ENCODE results near the gene VAMP1.
"Not testable (repeated sequence)": the region's sequence is repeated elsewhere in the genome, so short reads cannot be mapped to it uniquely, and the experiment has no call there.

VAMP1 gene

DNA sequence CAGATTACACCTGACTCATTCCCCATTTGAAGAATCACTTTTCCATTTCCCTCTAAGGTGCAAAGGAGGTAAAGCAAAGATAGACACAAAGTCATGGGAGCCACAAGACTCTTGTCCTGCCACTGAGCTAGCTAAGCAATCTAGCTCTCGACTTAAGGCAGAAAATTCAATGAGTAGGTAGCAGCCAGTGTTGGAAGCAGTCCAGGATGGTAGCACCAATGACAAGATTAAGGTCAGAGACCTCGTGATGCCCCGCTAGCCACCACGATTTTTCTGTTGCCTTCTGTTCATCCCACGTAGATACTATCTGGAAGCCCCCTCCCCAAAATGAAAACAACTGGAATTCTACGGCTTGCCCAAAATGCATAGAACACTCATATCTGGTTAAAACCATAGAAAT lies 1.4 kb downstream of the VAMP1 start:
- no peaks in the 10 kb centered on the region for H3K9me3 ChIP-seq (ENCODE audit: severe bottlenecking)
- H3K27me3 ChIP-seq (ENCODE audit: insufficient read depth, poor library complexity, severe bottlenecking) = no peaks in the 10 kb centered on the region
- H3K27ac ChIP-seq (ENCODE audit: poor library complexity, severe bottlenecking) = no peak overlapping the region
- TF ChIP-seq, protein P1, sequence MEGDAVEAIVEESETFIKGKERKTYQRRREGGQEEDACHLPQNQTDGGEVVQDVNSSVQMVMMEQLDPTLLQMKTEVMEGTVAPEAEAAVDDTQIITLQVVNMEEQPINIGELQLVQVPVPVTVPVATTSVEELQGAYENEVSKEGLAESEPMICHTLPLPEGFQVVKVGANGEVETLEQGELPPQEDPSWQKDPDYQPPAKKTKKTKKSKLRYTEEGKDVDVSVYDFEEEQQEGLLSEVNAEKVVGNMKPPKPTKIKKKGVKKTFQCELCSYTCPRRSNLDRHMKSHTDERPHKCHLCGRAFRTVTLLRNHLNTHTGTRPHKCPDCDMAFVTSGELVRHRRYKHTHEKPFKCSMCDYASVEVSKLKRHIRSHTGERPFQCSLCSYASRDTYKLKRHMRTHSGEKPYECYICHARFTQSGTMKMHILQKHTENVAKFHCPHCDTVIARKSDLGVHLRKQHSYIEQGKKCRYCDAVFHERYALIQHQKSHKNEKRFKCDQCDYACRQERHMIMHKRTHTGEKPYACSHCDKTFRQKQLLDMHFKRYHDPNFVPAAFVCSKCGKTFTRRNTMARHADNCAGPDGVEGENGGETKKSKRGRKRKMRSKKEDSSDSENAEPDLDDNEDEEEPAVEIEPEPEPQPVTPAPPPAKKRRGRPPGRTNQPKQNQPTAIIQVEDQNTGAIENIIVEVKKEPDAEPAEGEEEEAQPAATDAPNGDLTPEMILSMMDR (IDR thresholded peaks at IDR 0.05; ENCODE audit: poor library complexity, severe bottlenecking) = no peak
- H3K4me3 ChIP-seq (ENCODE audit: severe bottlenecking) = no peak overlapping the region
- H3K4me1 ChIP-seq (ENCODE audit: insufficient read depth, poor library complexity, severe bottlenecking) = peaks cover 4% of the 10 kb centered on the region
- peaks cover 11% of the 10 kb centered on the region; the same call in 1 of the 2 replicates for H3K36me3 ChIP-seq (ENCODE audit: low read depth)
- DNase-seq (ENCODE audit: low spot score) (no peak), ATAC-seq (ENCODE audit: low read depth) (no peak)

DNA sequence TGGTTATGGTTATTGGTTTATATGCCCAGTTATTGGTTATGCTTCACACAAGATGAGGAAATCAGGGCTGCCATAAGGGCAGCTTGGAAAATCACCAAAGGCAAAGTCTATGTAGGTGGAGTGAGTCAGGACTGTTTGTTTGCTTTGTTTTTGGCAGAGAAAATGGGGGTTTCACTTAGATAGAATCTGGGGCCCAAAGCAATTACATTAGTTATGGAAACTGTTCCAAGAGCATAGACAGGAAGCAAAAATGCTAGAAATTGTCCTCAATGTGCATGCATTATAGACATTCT lies 2.2 kb downstream of the VAMP1 start:
- no peaks in the 10 kb centered on the region for H3K9me3 ChIP-seq (ENCODE audit: severe bottlenecking)
- H3K27me3 ChIP-seq (ENCODE audit: insufficient read depth, poor library complexity, severe bottlenecking) = no peaks in the 10 kb centered on the region
- H3K4me1 ChIP-seq (ENCODE audit: insufficient read depth, poor library complexity, severe bottlenecking) = peaks cover 4% of the 10 kb centered on the region
- no peak overlapping the region for H3K4me3 ChIP-seq (ENCODE audit: severe bottlenecking)
- DNase-seq (ENCODE audit: low spot score) = no peak
- no peak overlapping the region for H3K27ac ChIP-seq (ENCODE audit: poor library complexity, severe bottlenecking)
- H3K36me3 ChIP-seq (ENCODE audit: low read depth) = peaks cover 11% of the 10 kb centered on the region; the same call in 1 of the 2 replicates
- ATAC-seq (ENCODE audit: low read depth) = no peak
- TF ChIP-seq, protein P1 (IDR thresholded peaks at IDR 0.05; ENCODE audit: poor library complexity, severe bottlenecking) = no peak

DNA sequence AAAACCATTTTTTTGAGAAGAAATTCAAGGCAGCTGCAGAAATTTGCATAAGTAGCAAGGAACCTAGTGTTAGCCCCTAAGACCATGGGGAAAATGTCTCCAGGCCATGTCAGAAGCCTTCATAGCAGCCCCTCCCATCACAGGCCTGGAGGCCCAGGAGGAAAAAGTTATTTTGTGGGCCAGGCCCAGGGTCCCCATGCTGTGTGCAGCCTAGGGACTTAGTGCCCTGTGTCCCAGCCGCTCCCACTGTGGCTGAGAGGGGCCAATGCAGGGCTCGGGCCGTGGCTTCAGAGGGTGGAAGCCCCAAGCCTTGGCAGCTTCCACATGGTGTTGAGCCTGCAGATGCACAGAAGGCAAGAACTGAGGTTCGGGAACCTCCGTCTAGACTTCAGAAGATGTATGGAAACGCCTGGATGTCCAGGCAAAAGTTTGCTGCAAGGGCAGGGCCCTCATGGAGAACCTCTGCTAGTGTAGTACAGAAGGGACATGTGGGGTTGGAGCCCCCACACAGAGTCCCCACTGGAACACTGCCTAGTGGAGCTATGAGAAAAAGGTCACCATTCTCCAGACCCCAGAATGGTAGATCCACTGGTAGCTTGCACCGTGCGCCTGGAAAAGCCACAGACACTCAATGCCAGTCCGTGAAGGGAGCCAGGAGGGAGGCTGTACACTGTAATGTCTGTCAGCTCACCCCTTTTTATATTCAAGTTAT lies 2.8 kb downstream of the VAMP1 start:
- H3K4me1 ChIP-seq (ENCODE audit: insufficient read depth, poor library complexity, severe bottlenecking); H3K27ac ChIP-seq (ENCODE audit: poor library complexity, severe bottlenecking); ATAC-seq (ENCODE audit: low read depth); H3K9me3 ChIP-seq (ENCODE audit: severe bottlenecking); DNase-seq (ENCODE audit: low spot score); H3K4me3 ChIP-seq (ENCODE audit: severe bottlenecking); H3K27me3 ChIP-seq (ENCODE audit: insufficient read depth, poor library complexity, severe bottlenecking): not testable (repeated sequence)
- H3K36me3 ChIP-seq (ENCODE audit: low read depth) = peaks cover 11% of the 10 kb centered on the region; the same call in 1 of the 2 replicates

DNA sequence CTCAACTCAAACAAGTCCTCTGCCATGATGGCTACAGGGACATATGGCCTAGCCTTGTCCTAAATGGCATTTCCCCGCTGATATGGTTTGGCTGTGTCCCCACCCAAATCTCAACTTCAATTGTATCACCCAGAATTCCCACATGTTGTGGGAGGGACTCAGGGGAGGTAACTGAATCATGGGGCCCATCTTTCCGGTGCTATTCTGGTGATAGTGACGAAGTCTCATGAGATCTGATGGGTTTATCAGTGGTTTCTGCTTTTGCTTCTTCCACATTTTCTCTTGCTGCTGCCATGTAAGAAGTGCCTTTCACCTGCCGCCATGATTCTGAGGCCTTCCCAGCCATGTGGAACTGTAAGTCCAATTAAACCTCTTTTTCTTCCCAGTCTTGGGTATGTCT lies 3.7 kb downstream of the VAMP1 start:
- not testable (repeated sequence) for H3K27ac ChIP-seq (ENCODE audit: poor library complexity, severe bottlenecking); H3K27me3 ChIP-seq (ENCODE audit: insufficient read depth, poor library complexity, severe bottlenecking); ATAC-seq (ENCODE audit: low read depth); H3K4me1 ChIP-seq (ENCODE audit: insufficient read depth, poor library complexity, severe bottlenecking); H3K4me3 ChIP-seq (ENCODE audit: severe bottlenecking); H3K9me3 ChIP-seq (ENCODE audit: severe bottlenecking); DNase-seq (ENCODE audit: low spot score)
- H3K36me3 ChIP-seq (ENCODE audit: low read depth) = peaks cover 15% of the 10 kb centered on the region; the same call in 1 of the 2 replicates

DNA sequence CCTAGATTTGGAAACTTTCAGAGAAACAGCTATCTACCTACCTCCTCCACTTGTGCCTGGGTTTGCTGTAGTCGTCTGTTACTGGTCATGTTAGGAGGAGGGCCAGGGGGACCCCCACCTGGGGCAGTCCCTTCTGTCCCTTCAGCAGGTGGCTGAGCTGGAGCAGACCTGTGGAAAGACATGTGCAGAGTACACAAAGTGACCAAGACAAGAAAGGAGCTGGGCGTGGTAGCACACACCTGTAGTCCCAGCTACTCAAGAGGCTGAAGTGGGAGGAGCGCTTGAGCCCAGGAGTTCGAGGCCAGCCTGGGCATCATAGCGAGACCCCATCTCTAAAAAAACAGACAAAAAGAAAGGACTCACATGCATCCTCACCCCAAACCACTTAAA lies 4.3 kb downstream of the VAMP1 start:
- H3K4me1 ChIP-seq (ENCODE audit: insufficient read depth, poor library complexity, severe bottlenecking) = peaks cover 4% of the 10 kb centered on the region
- no peaks in the 10 kb centered on the region for H3K27me3 ChIP-seq (ENCODE audit: insufficient read depth, poor library complexity, severe bottlenecking)
- peaks cover 15% of the 10 kb centered on the region; the same call in 1 of the 2 replicates for H3K36me3 ChIP-seq (ENCODE audit: low read depth)
- H3K27ac ChIP-seq (ENCODE audit: poor library complexity, severe bottlenecking) = no peak overlapping the region
- TF ChIP-seq, protein P1 (IDR thresholded peaks at IDR 0.05; ENCODE audit: poor library complexity, severe bottlenecking) = no peak
- H3K4me3 ChIP-seq (ENCODE audit: severe bottlenecking) = no peak overlapping the region
- DNase-seq (ENCODE audit: low spot score) = no peak
- ATAC-seq (ENCODE audit: low read depth) = no peak
- no peaks in the 10 kb centered on the region for H3K9me3 ChIP-seq (ENCODE audit: severe bottlenecking)

DNA sequence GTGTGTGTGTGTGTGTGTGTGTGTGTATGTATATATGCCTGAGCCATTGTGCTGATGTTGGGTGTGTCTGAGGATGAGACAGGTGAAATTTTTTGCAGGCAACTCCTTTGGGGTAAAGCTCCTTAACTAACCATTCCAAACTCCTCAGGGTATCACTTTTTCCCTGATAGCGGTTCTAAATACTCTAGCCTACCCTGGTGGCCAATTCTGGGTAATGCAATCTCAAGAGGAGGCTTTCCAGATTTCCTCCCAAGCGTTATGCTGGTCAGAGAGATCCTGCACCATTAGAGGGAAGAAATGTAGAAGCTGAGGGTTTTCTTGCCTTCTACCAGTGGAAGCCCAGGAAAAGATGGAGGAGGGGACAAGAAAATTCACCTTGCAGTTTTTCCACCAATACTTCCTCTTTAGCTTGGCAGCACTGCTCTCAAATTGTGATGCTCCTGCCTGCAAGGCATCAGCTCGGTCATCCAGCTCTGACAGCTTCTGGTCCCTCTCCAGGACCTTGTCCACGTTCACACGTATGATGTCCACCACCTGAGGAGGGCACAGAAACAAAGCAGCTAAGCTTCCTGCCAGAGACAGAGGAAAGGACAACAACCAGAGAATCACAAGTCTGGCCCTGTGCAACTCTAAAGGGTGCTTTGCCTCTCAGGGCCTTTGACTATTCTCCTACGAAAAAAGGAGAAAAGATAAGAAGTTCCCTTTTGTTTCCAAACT lies 4.9 kb downstream of the VAMP1 start:
- Histone ChIP-seq H3K9me3 (ENCODE audit: severe bottlenecking) (no peaks in the 10 kb centered on the region), H3K36me3 (ENCODE audit: low read depth) (peaks cover 18% of the 10 kb centered on the region), H3K4me3 (ENCODE audit: severe bottlenecking) (no peak overlapping the region), H3K27me3 (ENCODE audit: insufficient read depth, poor library complexity, severe bottlenecking) (no peaks in the 10 kb centered on the region), H3K27ac (ENCODE audit: poor library complexity, severe bottlenecking) (no peak overlapping the region), H3K4me1 (ENCODE audit: insufficient read depth, poor library complexity, severe bottlenecking) (peaks cover 4% of the 10 kb centered on the region)
- TF ChIP-seq, protein P1 (IDR thresholded peaks at IDR 0.05; ENCODE audit: poor library complexity, severe bottlenecking) = peak; percentile 76
- DNase-seq (ENCODE audit: low spot score) (no peak), ATAC-seq (ENCODE audit: low read depth) (peak; percentile 55)
